A673 (cell line): ENCODE results near the gene NDRG4. TPM values are rescaled to one million over a fixed set of nuclear protein-coding genes. Genes with fewer than 3 reads are reported as not detected.

ENCODE experiments used
- Bru-seq: library from RNA; stranded (reverse); fragments of 400-500 nt; gene quantifications from one replicate; lab custom pipeline; 2021; lab: Mats Ljungman, UMichigan
- BruChase-seq, 2 experiments: library from RNA; stranded (reverse); fragments of 400-500 nt; gene quantifications; one replicate each; lab custom pipeline; 2021; lab: Mats Ljungman, UMichigan
- BruUV-seq: library from RNA; stranded (reverse); fragments of 400-500 nt; replicated peaks from 2 replicates; lab custom pipeline; 2021; lab: Mats Ljungman, UMichigan
- CTCF ChIA-PET: fragments of 300-600 bp; sonication (Branson Sonifier 250); formaldehyde crosslinking; loops from one replicate; lab custom pipeline; 2022; ENCODE audit warnings: antibody characterized with exemption; lab: Charles Lee
- POLR2A ChIA-PET: fragments of 300-600 bp; sonication (Branson Sonifier 250); formaldehyde crosslinking; loops from one replicate; lab custom pipeline; 2022; ENCODE audit warnings: antibody characterized with exemption; ENCODE audit not compliant: low non-redundant PET; lab: Charles Lee
- DNase-seq: peaks from one replicate; pipeline ENCODE4 v3.0.0-alpha.2; 2015; ENCODE audit warnings: low spot score
- H3K27ac ChIP-seq: fragments of 200-600 bp; sonication (generic); 2 replicates; pipeline ENCODE4 v1.5.1; 2016; ENCODE audit warnings: mixed run types, low read depth, mild to moderate bottlenecking, mixed read lengths, antibody characterized with exemption, low read length; ENCODE audit not compliant: poor library complexity, severe bottlenecking
- H3K27me3 ChIP-seq: fragments of 200-600 bp; sonication (generic); replicated peaks from 2 replicates; pipeline ENCODE4 v1.6.1; 2017; ENCODE audit warnings: mixed run types, low read depth, mild to moderate bottlenecking, mixed read lengths, antibody characterized with exemption, low read length; ENCODE audit not compliant: insufficient read depth, poor library complexity
- H3K36me3 ChIP-seq: fragments of 200-600 bp; sonication (generic); 2 replicates; pipeline ENCODE4 v1.6.1; 2016; ENCODE audit warnings: mixed run types, mild to moderate bottlenecking, mixed read lengths, antibody characterized with exemption, low read length; ENCODE audit not compliant: insufficient read depth, poor library complexity, severe bottlenecking
- H3K4me1 ChIP-seq: fragments of 200-600 bp; sonication (generic); 2 replicates; pipeline ENCODE4 v1.6.1; 2017; ENCODE audit warnings: mixed run types, mild to moderate bottlenecking, mixed read lengths, antibody characterized with exemption, low read length; ENCODE audit not compliant: insufficient read depth, poor library complexity, severe bottlenecking
- H3K4me3 ChIP-seq: fragments of 200-600 bp; sonication (generic); 2 replicates; pipeline ENCODE4 v1.5.1; 2016; ENCODE audit warnings: low read depth, mixed run types, mild to moderate bottlenecking, mixed read lengths, low read length; ENCODE audit not compliant: poor library complexity, severe bottlenecking
- H3K9me3 ChIP-seq: fragments of 200-600 bp; sonication (generic); 2 replicates; pipeline ENCODE4 v1.6.1; 2016; ENCODE audit warnings: mixed run types, low read depth, mild to moderate bottlenecking, mixed read lengths, antibody characterized with exemption, low read length; ENCODE audit not compliant: poor library complexity, severe bottlenecking
- CTCF ChIP-seq: fragments of 300-800, 200-600 bp; sonication (generic); conservative IDR thresholded peaks from 2 replicates; pipeline ENCODE4 v1.5.1; 2017; ENCODE audit warnings: low read depth, mild to moderate bottlenecking, antibody characterized with exemption, low read length, moderate library complexity, mixed read lengths
- EZH2 ChIP-seq: fragments of 200-600 bp; sonication (generic); IDR thresholded peaks from 2 replicates; pipeline ENCODE4 v1.6.1; 2017; ENCODE audit warnings: borderline replicate concordance, low read depth, mild to moderate bottlenecking, mixed read lengths, antibody characterized with exemption, low read length; ENCODE audit not compliant: poor library complexity, severe bottlenecking
- intact Hi-C: fragments of 100-400 bp; cut with micrococcal nuclease; formaldehyde crosslinking; loops from one replicate; pipeline ENCODE4 v1.10.0; 2022; ENCODE audit not compliant: unreplicated experiment
- long read RNA-seq: library from polyadenylated mRNA; stranded (forward); transcript quantifications from one replicate; pipeline ENCODE4 v2.0.0, GENCODE V29; 2022
- total RNA-seq: library from RNA; stranded (reverse); gene quantifications from 2 replicates; pipeline ENCODE4 v1.2.3, GENCODE V29; 2021

The NDRG4 gene
- total RNA-seq (0.28 and 0.66 TPM in 2 replicates), Bru-seq, nascent RNA (percentile 5 among the genes with signal in this experiment), BruChase-seq, experiment 1, labeled RNA remaining after a 2-hour chase (percentile 5 among the genes with signal in this experiment), BruChase-seq, experiment 2, labeled RNA remaining after a 6-hour chase (percentile 10 among the genes with signal in this experiment)
- long read RNA-seq, partial matches to known transcripts, result 0 of 1 reads
- long read RNA-seq, other reads (novel, unspliced or antisense), result 0 of 1 reads

GRCh38 chr16:58499615-58500351 lies at the start of gene NDRG4:
NDRG4 (plus strand) TSS chr16:58500143; CDS start chr16:58500249, 106 bp downstream.
- Histone ChIP-seq H3K4me1 (no peaks in the 10 kb centered on the region), H3K27ac (no peak within 1 kb of the TSS), H3K4me3 (peak within 1 kb of the TSS; percentile 45), H3K9me3 (no peaks in the 10 kb centered on the region), H3K27me3 (no peaks in the 10 kb centered on the region), H3K36me3 (no peaks in the 10 kb centered on the region)
- DNase-seq, result peak; percentile 77
- no TSS peak for BruUV-seq
- intact Hi-C loops, result loop anchor here (5.0 kb wide), 1 partner anchor 258 kb away; no protein-coding TSS in a partner anchor
- POLR2A ChIA-PET, result no interaction called here
- TF ChIP-seq EZH2 (no peak), CTCF (no peak)
- CTCF ChIA-PET, result no interaction called here

GRCh38 chr16:58450590-58450989 lies 49.4 kb upstream of the NDRG4 start:
- DNase-seq, result no peak
- H3K9me3 ChIP-seq, result no peaks in the 10 kb centered on the region
- POLR2A ChIA-PET, result interaction anchor here (0.7 kb wide), 1 partner anchor 25 kb away, joined by 3 read pairs; no protein-coding TSS in a partner anchor
- no peaks in the 10 kb centered on the region for H3K4me1 ChIP-seq
- no peaks in the 10 kb centered on the region for H3K36me3 ChIP-seq
- no TSS peak for BruUV-seq
- H3K27me3 ChIP-seq, result no peaks in the 10 kb centered on the region
- TF ChIP-seq EZH2 (no peak), CTCF (no peak)
- H3K4me3 ChIP-seq, result no peak overlapping the region
- CTCF ChIA-PET, result no interaction called here
- intact Hi-C loops, result no loop called here
- no peak overlapping the region for H3K27ac ChIP-seq

- ChIA-PET CTCF (interaction anchor here (0.6 kb wide), 1 partner anchor 24 kb away, joined by 3 read pairs; no protein-coding TSS in a partner anchor), POLR2A (interaction anchor here (0.7 kb wide), 1 partner anchor 24 kb away, joined by 3 read pairs; no protein-coding TSS in a partner anchor)
- no TSS peak for BruUV-seq
- intact Hi-C loops, result no loop called here
- no peak for TF ChIP-seq EZH2
- no peak for TF ChIP-seq CTCF
- Histone ChIP-seq H3K36me3 (no peaks in the 10 kb centered on the region), H3K27ac (no peak overlapping the region), H3K9me3 (no peaks in the 10 kb centered on the region), H3K4me1 (no peaks in the 10 kb centered on the region), H3K4me3 (no peak overlapping the region), H3K27me3 (no peaks in the 10 kb centered on the region)
- no peak for DNase-seq
Measured at GRCh38 chr16:58451265-58451689, 48.7 kb upstream of the NDRG4 start.
